Skeletal muscle satellite cell (primary cell): Measurements from ENCODE around the gene C7.
A peak's percentile ranks its signal among the peaks of the same experiment; 100 is the strongest.
"Not testable (repeated sequence)": the region's sequence is repeated elsewhere in the genome, so short reads cannot be mapped to it uniquely, and the experiment has no call there.

Experiments
- H3K27me3 ChIP-seq: 2 replicates; pipeline ENCODE4 v1.7.0; 2013; ENCODE audit warnings: low read length; ENCODE audit not compliant: control insufficient read depth, insufficient read depth
- H3K36me3 ChIP-seq: 2 replicates; pipeline ENCODE4 v1.7.0; 2013; ENCODE audit warnings: mild to moderate bottlenecking, control low read depth, low read length; ENCODE audit not compliant: insufficient read depth
- H3K4me1 ChIP-seq: 2 replicates; pipeline ENCODE4 v1.7.0; 2013; ENCODE audit warnings: low read length; ENCODE audit not compliant: control insufficient read depth, insufficient read depth
- H3K4me2 ChIP-seq: 2 replicates; pipeline ENCODE4 v1.7.0; 2013; ENCODE audit warnings: mild to moderate bottlenecking, low read length
- H3K4me3 ChIP-seq: 2 replicates; pipeline ENCODE4 v1.7.0; 2013; ENCODE audit warnings: low read length
- H3K9ac ChIP-seq: 2 replicates; pipeline ENCODE4 v1.7.0; 2013; ENCODE audit warnings: mild to moderate bottlenecking, low read depth, low read length, moderate library complexity
- H3K9me3 ChIP-seq: replicated peaks from 2 replicates; pipeline ENCODE4 v1.7.0; 2013; ENCODE audit warnings: mild to moderate bottlenecking, control low read depth, low read length

The C7 gene

GRCh38 chr5:40882291-40882690, 27.0 kb upstream of the C7 start:
- Histone ChIP-seq H3K4me2 (no peak overlapping the region), H3K36me3 (no peaks in the 10 kb centered on the region), H3K4me1 (no peaks in the 10 kb centered on the region), H3K9me3 (peaks cover 5% of the 10 kb centered on the region), H3K27me3 (peaks cover 9% of the 10 kb centered on the region), H3K9ac (no peak overlapping the region), H3K4me3 (no peak overlapping the region)

DNA sequence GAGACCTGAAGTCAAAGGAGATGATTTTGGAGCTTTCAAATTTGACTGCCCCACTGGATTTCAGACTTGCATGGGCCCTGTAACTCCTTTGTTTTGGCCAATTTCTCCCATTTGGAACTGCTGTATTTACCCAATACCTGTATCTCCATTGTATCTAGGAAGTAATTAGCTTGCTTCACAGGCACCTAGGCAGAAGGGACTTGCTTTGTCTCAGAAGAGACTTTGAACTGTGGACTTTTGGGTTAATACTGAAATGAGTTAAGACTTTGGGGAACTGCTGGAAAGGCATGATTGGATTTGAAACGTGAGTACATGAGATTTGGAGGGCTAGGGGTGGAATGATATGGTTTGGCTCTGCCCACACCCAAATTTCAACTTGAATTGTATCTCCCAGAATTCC, 26.2 kb upstream of the C7 start:
- H3K4me1 ChIP-seq, result not testable (repeated sequence)

GRCh38 chr5:40895440-40896425, 13.6 kb upstream of the C7 start:
- H3K36me3 ChIP-seq, H3K9ac ChIP-seq, H3K4me1 ChIP-seq, H3K9me3 ChIP-seq, H3K4me2 ChIP-seq, H3K4me3 ChIP-seq: not testable (repeated sequence)
- H3K27me3 ChIP-seq, result peaks cover 13% of the 10 kb centered on the region

More for the DNA sequence above, 26.2 kb upstream of the C7 start:
- H3K9ac ChIP-seq, H3K36me3 ChIP-seq, H3K9me3 ChIP-seq, H3K4me3 ChIP-seq, H3K4me2 ChIP-seq: not testable (repeated sequence)
- H3K27me3 ChIP-seq, result peaks cover 17% of the 10 kb centered on the region

DNA sequence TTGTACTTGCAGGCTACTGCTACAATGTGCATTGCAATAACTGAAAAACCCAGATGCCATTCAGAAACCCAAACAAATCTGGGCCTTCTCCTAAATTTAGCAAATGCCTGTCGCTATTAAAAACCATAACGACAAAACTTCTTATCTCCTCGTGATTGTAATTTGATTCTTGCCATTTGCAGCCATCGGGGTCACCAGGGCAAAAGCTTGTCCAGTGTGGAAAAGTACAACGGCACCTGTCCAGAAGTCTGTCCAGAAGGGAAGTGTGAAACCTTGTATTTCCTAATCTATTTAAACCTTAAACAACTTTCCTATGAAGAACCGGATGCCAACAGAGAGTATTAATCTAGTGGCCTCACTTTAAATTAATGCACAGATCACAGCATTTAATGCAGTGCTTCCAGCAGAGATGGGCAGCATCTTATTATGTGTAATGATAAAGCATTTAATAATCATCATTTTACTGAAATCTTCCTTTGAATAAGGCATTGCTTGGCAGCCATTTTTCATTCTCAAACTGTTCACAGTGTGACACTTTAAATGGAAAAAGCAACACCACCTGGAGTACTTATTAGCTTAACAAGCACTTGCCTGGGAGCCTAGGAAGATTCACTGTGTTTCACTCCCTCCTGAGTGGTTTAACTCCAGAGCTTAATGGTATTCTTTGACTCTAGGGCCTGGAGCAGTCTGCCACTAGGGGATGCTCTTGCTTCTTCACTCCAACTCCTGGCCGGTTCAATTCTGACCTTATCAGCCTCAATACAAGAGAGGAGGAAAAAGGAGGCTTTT, 4.9 kb upstream of the C7 start:
- H3K9ac ChIP-seq, result no peak overlapping the region
- no peaks in the 10 kb centered on the region for H3K4me1 ChIP-seq
- H3K27me3 ChIP-seq, result peaks cover 4% of the 10 kb centered on the region
- H3K9me3 ChIP-seq, result no peaks in the 10 kb centered on the region
- H3K4me2 ChIP-seq, result no peak overlapping the region
- H3K36me3 ChIP-seq, result no peaks in the 10 kb centered on the region
- H3K4me3 ChIP-seq, result no peak overlapping the region

GRCh38 chr5:40904994-40905306, 4.3 kb upstream of the C7 start:
- H3K4me2 ChIP-seq, result no peak overlapping the region

DNA sequence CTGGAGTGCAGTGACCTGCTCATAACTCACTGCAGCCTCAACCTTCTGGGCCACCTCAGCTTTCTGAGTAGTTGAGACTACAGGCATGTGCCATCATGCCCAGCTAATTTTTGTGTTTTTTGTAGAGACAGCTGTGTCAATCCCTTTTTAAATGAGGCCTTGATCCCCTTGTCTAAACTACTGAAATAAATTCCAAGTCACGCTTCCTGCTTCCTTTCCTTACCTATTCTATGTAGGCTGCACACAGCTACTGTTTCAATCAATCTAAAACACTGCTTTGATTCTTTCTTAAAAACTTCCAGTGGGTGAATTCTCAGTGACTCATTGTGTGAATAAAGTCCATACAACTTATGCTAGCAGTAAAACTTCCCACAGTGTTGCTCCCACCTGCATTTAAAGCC, 2.9 kb upstream of the C7 start:
- Histone ChIP-seq H3K4me3 (no peak overlapping the region), H3K4me2 (no peak overlapping the region), H3K27me3 (peaks cover 4% of the 10 kb centered on the region), H3K4me1 (no peaks in the 10 kb centered on the region), H3K9me3 (no peaks in the 10 kb centered on the region), H3K36me3 (no peaks in the 10 kb centered on the region), H3K9ac (no peak overlapping the region)

More at GRCh38 chr5:40904994-40905306, 4.3 kb upstream of the C7 start:
- Histone ChIP-seq H3K4me3 (no peak overlapping the region), H3K36me3 (no peaks in the 10 kb centered on the region), H3K4me1 (no peaks in the 10 kb centered on the region), H3K27me3 (peaks cover 4% of the 10 kb centered on the region), H3K9me3 (no peaks in the 10 kb centered on the region), H3K9ac (no peak overlapping the region)

GRCh38 chr5:40909723-40910122, 426 bp downstream of the C7 start:
- Histone ChIP-seq H3K4me3 (no peak overlapping the region), H3K36me3 (no peaks in the 10 kb centered on the region), H3K4me2 (no peak overlapping the region), H3K9ac (no peak overlapping the region), H3K27me3 (peaks cover 4% of the 10 kb centered on the region), H3K4me1 (no peaks in the 10 kb centered on the region), H3K9me3 (no peaks in the 10 kb centered on the region)

GRCh38 chr5:40911266-40911665, 2.0 kb downstream of the C7 start:
- Histone ChIP-seq H3K4me3 (no peak overlapping the region), H3K27me3 (peaks cover 4% of the 10 kb centered on the region), H3K4me2 (no peak overlapping the region), H3K36me3 (no peaks in the 10 kb centered on the region), H3K9me3 (no peaks in the 10 kb centered on the region), H3K4me1 (peaks cover 4% of the 10 kb centered on the region), H3K9ac (no peak overlapping the region)

GRCh38 chr5:40914835-40915234, 5.5 kb downstream of the C7 start:
- H3K4me2 ChIP-seq, result peak overlapping the region; percentile 24
- H3K27me3 ChIP-seq, result no peaks in the 10 kb centered on the region
- peaks cover 4% of the 10 kb centered on the region for H3K4me1 ChIP-seq
- no peak overlapping the region for H3K9ac ChIP-seq
- no peak overlapping the region for H3K4me3 ChIP-seq
- H3K36me3 ChIP-seq, result no peaks in the 10 kb centered on the region
- H3K9me3 ChIP-seq, result no peaks in the 10 kb centered on the region

DNA sequence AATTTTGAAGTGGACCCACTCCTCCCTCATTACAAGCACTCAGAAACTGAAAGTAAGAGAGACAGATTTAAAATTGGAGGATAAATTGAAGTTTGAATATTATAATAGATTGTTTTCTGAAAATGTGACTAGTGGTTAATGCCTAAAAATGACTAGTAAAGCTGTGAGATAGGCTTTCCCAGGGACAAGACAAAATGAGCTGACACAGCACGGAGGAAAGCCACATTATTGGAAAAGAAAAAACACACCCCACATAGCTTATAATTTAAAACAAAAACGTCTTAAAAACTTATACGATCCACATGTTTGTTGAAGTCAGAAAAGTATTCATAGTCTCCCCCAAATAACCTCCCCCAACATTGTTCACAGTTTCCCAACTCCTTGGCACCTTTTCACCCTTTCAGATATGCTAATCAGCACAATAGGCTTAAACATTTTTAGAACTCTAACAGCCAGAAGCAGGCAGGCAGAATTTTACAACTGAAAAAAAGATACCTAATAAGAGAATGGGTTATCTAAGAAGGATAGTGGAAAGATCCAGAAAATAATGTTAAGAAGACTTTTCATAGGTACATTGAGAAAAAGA, 6.1 kb downstream of the C7 start:
- no peaks in the 10 kb centered on the region for H3K36me3 ChIP-seq
- H3K9me3 ChIP-seq, result no peaks in the 10 kb centered on the region
- H3K9ac ChIP-seq, result no peak overlapping the region
- H3K4me2 ChIP-seq, result peak overlapping the region; percentile 24
- peaks cover 4% of the 10 kb centered on the region for H3K4me1 ChIP-seq
- no peaks in the 10 kb centered on the region for H3K27me3 ChIP-seq
- no peak overlapping the region for H3K4me3 ChIP-seq

DNA sequence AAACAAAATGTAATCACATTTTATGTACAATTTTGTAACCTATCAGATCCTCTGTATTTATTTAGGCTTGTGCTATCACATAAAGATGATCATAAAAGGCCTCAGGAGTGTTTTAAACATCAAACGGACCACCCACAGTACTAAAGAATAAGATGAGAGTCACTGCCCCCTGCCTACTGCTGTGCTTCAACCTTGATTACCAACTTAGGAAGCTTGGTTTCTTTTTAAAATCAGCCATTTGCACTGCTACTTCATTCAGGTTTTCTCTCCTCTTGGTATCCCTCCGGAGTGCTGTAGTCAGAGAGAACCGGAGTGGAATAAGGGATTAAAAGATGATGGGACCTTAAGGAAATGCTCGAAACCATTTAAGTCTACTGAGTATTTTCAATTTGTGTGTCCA, 6.9 kb downstream of the C7 start:
- Histone ChIP-seq H3K9ac (no peak overlapping the region), H3K4me3 (no peak overlapping the region), H3K4me1 (peaks cover 4% of the 10 kb centered on the region), H3K36me3 (no peaks in the 10 kb centered on the region), H3K4me2 (no peak overlapping the region), H3K27me3 (no peaks in the 10 kb centered on the region), H3K9me3 (no peaks in the 10 kb centered on the region)
